ENCODE measurements around the gene NCMAP. TPM values are rescaled to one million over a fixed set of nuclear protein-coding genes. Genes with fewer than 3 reads are reported as not detected.

NCMAP gene
- total and polyA plus RNA-seq, 2 of the 8 experiments (the other 6 are each of a cell fraction or from before 2014, with no cell fraction given) = 0.21 to 0.39 TPM

DNA sequence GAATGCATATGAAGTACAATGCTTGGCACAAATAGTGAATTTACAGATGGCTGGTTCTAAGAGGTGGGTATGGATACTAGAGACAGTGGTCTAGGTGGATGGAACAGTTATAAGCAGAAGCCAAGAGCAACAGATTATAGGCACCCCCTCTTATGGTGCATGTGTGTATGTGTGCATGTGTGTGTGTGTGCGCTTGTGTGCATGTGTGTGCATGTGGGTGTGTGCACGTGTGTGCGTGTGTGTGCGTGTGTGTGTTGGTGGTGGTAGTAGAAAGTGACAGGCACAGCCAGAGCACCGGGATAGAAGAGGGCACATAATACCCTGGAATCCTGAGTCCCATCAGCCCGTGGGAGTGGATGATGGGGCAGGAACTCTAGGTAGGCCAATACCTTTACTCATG lies 1.3 kb downstream of the NCMAP start:
- peaks cover 0 to 30% (median 20%) of the 10 kb centered on the region in 4 experiments; a peak in 5 of 7 replicates for H3K27me3 ChIP-seq (replicated peaks in 1 of 4; ENCODE audit: control insufficient read depth in 3 of 4, extremely low read depth in 1 of 4, insufficient read depth in 3 of 4, low read length in 3 of 4)
- no peak overlapping the region for H4K5ac ChIP-seq (ENCODE audit: insufficient read length, low read depth, low read length)
- no peak overlapping the region for H3K56ac ChIP-seq (replicated peaks; ENCODE audit: insufficient read length, low read depth, low read length)
- no peak for TF ChIP-seq KDM1A (IDR thresholded peaks at IDR 0.05; ENCODE audit: borderline replicate concordance, low read length)
- no peak for TF ChIP-seq JUN (IDR thresholded peaks at IDR 0.05; ENCODE audit: low read depth, low read length)
- no peak for TF ChIP-seq HDAC6 (IDR thresholded peaks at IDR 0.05; ENCODE audit: low read depth, low read length)
- no peak for TF ChIP-seq BCL11A (IDR thresholded peaks at IDR 0.05; ENCODE audit: low read depth in 2 of 2, low read length in 2 of 2)
- no peak for TF ChIP-seq ZNF274 (IDR thresholded peaks at IDR 0.05; ENCODE audit: borderline replicate concordance, extremely low read depth, low read length)
- no peak for TF ChIP-seq MAFK (IDR thresholded peaks at IDR 0.05; ENCODE audit: low read depth, low read length)
- no peak for TF ChIP-seq NANOG (IDR thresholded peaks at IDR 0.05; ENCODE audit: insufficient read depth, low read depth, low read length, poor library complexity, severe bottlenecking)
- no peak for TF ChIP-seq EZH2 (IDR thresholded peaks at IDR 0.05; ENCODE audit: low read depth, low read length, severe bottlenecking)
- TF ChIP-seq RXRA (IDR thresholded peaks at IDR 0.05; ENCODE audit: insufficient read depth, low read depth, low read length) = no peak
- no peak overlapping the region for H3K4ac ChIP-seq (replicated peaks; ENCODE audit: insufficient read length, low read depth, low read length)
- H3K79me1 ChIP-seq (ENCODE audit: low read depth, low read length) = no peaks in the 10 kb centered on the region
- H3K4me2 ChIP-seq (ENCODE audit: insufficient read depth in 1 of 2, low read depth in 2 of 2, low read length in 2 of 2) = no peak overlapping the region
- no peak overlapping the region for H2BK12ac ChIP-seq (ENCODE audit: low read depth, low read length)
- no peak overlapping the region for H2BK5ac ChIP-seq (ENCODE audit: low read depth, low read length)
- no peak overlapping the region for H3K18ac ChIP-seq (ENCODE audit: extremely low read depth, low read length)
- no peaks in the 10 kb centered on the region for H3K79me2 ChIP-seq (ENCODE audit: control insufficient read depth in 1 of 2, insufficient read depth in 2 of 2, low read length in 2 of 2)
- H3K27ac ChIP-seq (ENCODE audit: low read depth, low read length) = no peak overlapping the region
- DNase-seq (ENCODE audit: low read depth in 1 of 2, low spot score in 2 of 2) = no peak
- H3K23ac ChIP-seq (ENCODE audit: insufficient read length) = no peak overlapping the region
- H4K91ac ChIP-seq (replicated peaks; ENCODE audit: insufficient read length, low read length) = no peak overlapping the region
- FAIRE-seq = no peak
- no peak overlapping the region for H3K9ac ChIP-seq (replicated peaks in 1 of 4; ENCODE audit: extremely low read depth in 1 of 4, low read depth in 3 of 4, low read length in 3 of 4)
- 86% methylated on average over 6 of the region's 6 CpGs; no CpG with 5 or more reads in 1 of the 2 experiments for WGBS, 2 experiments (ENCODE audit: extremely low coverage in 1 of 2, insufficient coverage in 1 of 2, insufficient read length in 1 of 2, insufficient replicate concordance in 2 of 2, low coverage in 1 of 2, low lambda C conversion rate in 2 of 2, missing lambda C conversion rate in 1 of 2)
- no peaks in the 10 kb centered on the region for H3K9me3 ChIP-seq (ENCODE audit: insufficient read depth in 2 of 2, low read depth in 1 of 2, low read length in 1 of 2)
- H3K23me2 ChIP-seq (ENCODE audit: low read depth, low read length) = peaks cover 7% of the 10 kb centered on the region; the same call in 1 of the 2 replicates
- H2AK5ac ChIP-seq (ENCODE audit: low read depth, low read length) = no peak overlapping the region
- H3K4me1 ChIP-seq (replicated peaks in 1 of 4; ENCODE audit: control insufficient read depth in 3 of 4, insufficient read depth in 4 of 4, low read length in 3 of 4) = peaks cover 0 to 9% (median 3%) of the 10 kb centered on the region in 4 experiments; a peak in 3 of 7 replicates
- no peak overlapping the region for H2BK120ac ChIP-seq (replicated peaks; ENCODE audit: low read depth, low read length)
- ChIA-PET POLR2A (ENCODE audit: partially characterized antibody) (interaction anchor here (1.2 kb wide), 1 partner anchor 85 kb away, joined by 3 read pairs; no protein-coding TSS in a partner anchor), CTCF (ENCODE audit: partially characterized antibody) (interaction anchor here (0.7 to 1.9 kb wide), 6 partner anchors 8 to 357 kb away, joined by 3 to 11 read pairs (median 4); no protein-coding TSS in a partner anchor)
- H2AFZ ChIP-seq (ENCODE audit: low read length) = no peak overlapping the region
- no peak overlapping the region for H2BK20ac ChIP-seq (ENCODE audit: low read length)
- H3K4me3 ChIP-seq (ENCODE audit: extremely low read depth in 1 of 4, insufficient read depth in 2 of 4, low read depth in 3 of 4, low read length in 4 of 4) = no peak overlapping the region
- H3K36me3 ChIP-seq (ENCODE audit: control insufficient read depth in 2 of 4, insufficient read depth in 4 of 4, low read length in 3 of 4) = no peaks in the 10 kb centered on the region
- H4K20me1 ChIP-seq (replicated peaks in 1 of 2; ENCODE audit: control insufficient read depth in 1 of 2, insufficient read depth in 2 of 2, low read length in 2 of 2) = no peaks in the 10 kb centered on the region
- no peak overlapping the region for H3K14ac ChIP-seq (ENCODE audit: insufficient read length)
- H4K8ac ChIP-seq (ENCODE audit: extremely low read depth, insufficient read depth, low read length) = no peak overlapping the region
- H2BK15ac ChIP-seq (ENCODE audit: low read length) = no peak overlapping the region

Measured in H1 (cell line).